Ovary (tissue), 3 donors: ENCODE data around the gene SPATA13.

ENCODE experiments used
- CTCF ChIP-seq, 3 donors: fragments of 450-650 bp in 2 of 3; fragments of 200-600 bp in 1 of 3; IDR thresholded peaks; one replicate each; pipeline versions ENCODE4 v1.5.1 to v1.8.0; 2016 to 2022; ENCODE audit warnings: antibody characterized with exemption in 3 of 3, mild to moderate bottlenecking in 1 of 3
- EP300 ChIP-seq: sonication (generic); formaldehyde crosslinking; IDR thresholded peaks from one replicate; pipeline ENCODE4 v1.6.1; 2017; ENCODE audit warnings: antibody characterized with exemption
- POLR2A ChIP-seq: fragments of 450-650 bp; IDR thresholded peaks from one replicate; pipeline ENCODE4 v1.6.1; 2017; ENCODE audit warnings: antibody characterized with exemption, mild to moderate bottlenecking, moderate library complexity
- donor health status: DM: no; HTN: no; CAD: no.

- no peak for TF ChIP-seq EP300
- no peak for TF ChIP-seq CTCF (IDR thresholded peaks at IDR 0.05)
- no peak for TF ChIP-seq POLR2A
Observed at GRCh38 chr13:24292481-24292880, 132.0 kb downstream of the SPATA13 start.
